ENCODE results near the gene NRXN3.

GRCh38 chr14:78425782-78426181, 255.6 kb downstream of the NRXN3 start:
- no peak for TF ChIP-seq CTCF (conservative IDR thresholded peaks at IDR 0.05)
- TF ChIP-seq EZH2 (IDR thresholded peaks at IDR 0.05; ENCODE audit: low read depth), result no peak

Measured in PC-9 (cell line).